ENCODE data around the gene DOCK7. TPM values are rescaled to one million over a fixed set of nuclear protein-coding genes. Genes with fewer than 3 reads are reported as not detected.
"Not testable (repeated sequence)": the region's sequence is repeated elsewhere in the genome, so short reads cannot be mapped to it uniquely, and the experiment has no call there.

The DOCK7 gene
- total RNA-seq = 10 to 100 TPM in 1 of 2 donors, 1 to 10 TPM in 1; 8.3 to 20.2 TPM

- ATAC-seq (peak; percentile 76 to 79), DNase-seq (ENCODE audit: low spot score in 2 of 2) (peak; percentile 56 to 63)
- Mint-ChIP-seq H3K9me3 (no peaks in the 10 kb centered on the region), H3K27ac (peak within 1 kb of the TSS; percentile 76 to 86), H3K36me3 (peaks cover 0 to 4% of the 10 kb centered on the region in 2 donors)
These were observed at the start of gene DOCK7 for GRCh38 chr1:62687903-62688686. Gene DOCK7, minus strand, starts transcription at chr1:62688386. Its CDS starts 122 bp downstream, at chr1:62688264.

GRCh38 chr1:62735491-62736171 lies 47.4 kb upstream of the DOCK7 start:
- Mint-ChIP-seq H3K9me3 (no peaks in the 10 kb centered on the region), H3K27ac (peak overlapping the region in 1 of 2 donors; percentile 11), H3K36me3 (peaks cover 0 to 4% of the 10 kb centered on the region in 2 donors)
- no peak for DNase-seq (ENCODE audit: low spot score in 2 of 2)
- no peak for ATAC-seq

- peak overlapping the region in 1 of 2 donors; percentile 32 for H3K27ac Mint-ChIP-seq
- ATAC-seq (no peak), DNase-seq (ENCODE audit: low spot score in 2 of 2) (no peak)
- H3K9me3 Mint-ChIP-seq = no peaks in the 10 kb centered on the region
- no peaks in the 10 kb centered on the region for H3K36me3 Mint-ChIP-seq
These were observed 44.1 kb upstream of the DOCK7 start for GRCh38 chr1:62732331-62732730.

- H3K9me3 Mint-ChIP-seq = no peaks in the 10 kb centered on the region
- ATAC-seq (no peak), DNase-seq (ENCODE audit: low spot score in 2 of 2) (no peak)
- H3K27ac Mint-ChIP-seq = no peak overlapping the region
- H3K36me3 Mint-ChIP-seq = no peaks in the 10 kb centered on the region
These were observed 40.8 kb upstream of the DOCK7 start for GRCh38 chr1:62728963-62729362.

GRCh38 chr1:62727656-62728407 lies 39.6 kb upstream of the DOCK7 start:
- ATAC-seq (no peak), DNase-seq (ENCODE audit: low spot score in 2 of 2) (no peak)
- no peak overlapping the region for H3K27ac Mint-ChIP-seq
- no peaks in the 10 kb centered on the region for H3K9me3 Mint-ChIP-seq
- H3K36me3 Mint-ChIP-seq = no peaks in the 10 kb centered on the region

GRCh38 chr1:62726011-62726442 lies 37.8 kb upstream of the DOCK7 start:
- H3K36me3 Mint-ChIP-seq = no peaks in the 10 kb centered on the region
- ATAC-seq (no peak), DNase-seq (ENCODE audit: low spot score in 2 of 2) (no peak)
- H3K27ac Mint-ChIP-seq = no peak overlapping the region
- H3K9me3 Mint-ChIP-seq = no peaks in the 10 kb centered on the region

- Mint-ChIP-seq H3K36me3 (no peaks in the 10 kb centered on the region), H3K27ac (peak overlapping the region in 1 of 2 donors; percentile 4), H3K9me3 (no peaks in the 10 kb centered on the region)
- ATAC-seq (no peak), DNase-seq (ENCODE audit: low spot score in 2 of 2) (no peak)
These were observed 37.1 kb upstream of the DOCK7 start for GRCh38 chr1:62725255-62725654.

- Mint-ChIP-seq H3K27ac (no peak overlapping the region), H3K9me3 (no peaks in the 10 kb centered on the region), H3K36me3 (no peaks in the 10 kb centered on the region)
- ATAC-seq = no peak
- DNase-seq (ENCODE audit: low spot score in 2 of 2) = no peak
These were observed 36.2 kb upstream of the DOCK7 start for GRCh38 chr1:62724430-62724829.

GRCh38 chr1:62723883-62724282 lies 35.7 kb upstream of the DOCK7 start:
- no peaks in the 10 kb centered on the region for H3K36me3 Mint-ChIP-seq
- DNase-seq (ENCODE audit: low spot score in 2 of 2) (no peak), ATAC-seq (no peak)
- no peaks in the 10 kb centered on the region for H3K9me3 Mint-ChIP-seq
- H3K27ac Mint-ChIP-seq = no peak overlapping the region

- Mint-ChIP-seq H3K9me3 (no peaks in the 10 kb centered on the region), H3K36me3 (no peaks in the 10 kb centered on the region), H3K27ac (no peak overlapping the region)
- no peak for DNase-seq (ENCODE audit: low spot score in 2 of 2)
- peak in 1 of 2 donors; percentile 32 for ATAC-seq
These were observed 34.6 kb upstream of the DOCK7 start for GRCh38 chr1:62722796-62723195.

GRCh38 chr1:62720946-62721554 lies 32.9 kb upstream of the DOCK7 start:
- Mint-ChIP-seq H3K9me3 (no peaks in the 10 kb centered on the region), H3K27ac (no peak overlapping the region), H3K36me3 (no peaks in the 10 kb centered on the region)
- DNase-seq (ENCODE audit: low spot score in 2 of 2) (no peak), ATAC-seq (no peak)

GRCh38 chr1:62718400-62718799 lies 30.2 kb upstream of the DOCK7 start:
- not testable (repeated sequence) for H3K9me3 Mint-ChIP-seq; ATAC-seq; DNase-seq (ENCODE audit: low spot score in 2 of 2); H3K27ac Mint-ChIP-seq; H3K36me3 Mint-ChIP-seq

GRCh38 chr1:62717483-62717882 lies 29.3 kb upstream of the DOCK7 start:
- DNase-seq (ENCODE audit: low spot score in 2 of 2) (no peak), ATAC-seq (no peak)
- Mint-ChIP-seq H3K27ac (no peak overlapping the region), H3K36me3 (no peaks in the 10 kb centered on the region), H3K9me3 (no peaks in the 10 kb centered on the region)

GRCh38 chr1:62716397-62716796 lies 28.2 kb upstream of the DOCK7 start:
- no peak for ATAC-seq
- DNase-seq (ENCODE audit: low spot score in 2 of 2) = no peak
- H3K9me3 Mint-ChIP-seq = no peaks in the 10 kb centered on the region
- no peaks in the 10 kb centered on the region for H3K36me3 Mint-ChIP-seq
- no peak overlapping the region for H3K27ac Mint-ChIP-seq

GRCh38 chr1:62712336-62713243 lies 24.4 kb upstream of the DOCK7 start:
- no peak for DNase-seq (ENCODE audit: low spot score in 2 of 2)
- H3K9me3 Mint-ChIP-seq = no peaks in the 10 kb centered on the region
- H3K36me3 Mint-ChIP-seq = no peaks in the 10 kb centered on the region
- no peak overlapping the region for H3K27ac Mint-ChIP-seq
- no peak for ATAC-seq

- DNase-seq (ENCODE audit: low spot score in 2 of 2) (no peak), ATAC-seq (no peak)
- Mint-ChIP-seq H3K27ac (no peak overlapping the region), H3K36me3 (peaks cover 0 to 8% of the 10 kb centered on the region in 2 donors), H3K9me3 (peaks cover 0 to 4% of the 10 kb centered on the region in 2 donors)
These were observed 19.5 kb upstream of the DOCK7 start for GRCh38 chr1:62707744-62708120.
